ENCODE data around the gene WWOX. TPM values are rescaled to one million over a fixed set of nuclear protein-coding genes. Genes with fewer than 3 reads are reported as not detected.
A peak's percentile ranks its signal among the peaks of the same experiment; 100 is the strongest.

The WWOX gene
- total RNA-seq, 2 donors from 2014 or later, result 30.0 to 35.4 TPM

DNA sequence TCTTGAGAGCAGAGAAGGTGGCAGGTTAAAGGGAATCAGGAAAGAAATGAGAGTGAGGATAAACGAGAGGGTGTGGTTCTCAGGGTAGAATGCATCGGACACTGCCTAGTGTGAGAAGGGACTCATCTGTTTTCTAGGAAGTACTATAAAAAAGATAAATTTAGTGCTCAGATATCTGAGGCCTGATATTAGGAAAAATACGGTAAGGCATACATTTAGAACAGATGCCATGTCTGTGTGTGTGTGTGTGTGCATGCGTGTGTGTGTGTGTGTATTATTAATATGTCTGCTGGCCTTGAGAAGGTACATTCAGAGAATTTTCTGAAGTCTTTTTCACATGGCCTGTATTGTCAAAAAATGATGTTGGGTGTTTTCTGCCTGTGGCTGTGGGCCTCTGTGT, 1086.3 kb downstream of the WWOX start:
- H3K9me3 Mint-ChIP-seq, result no peaks in the 10 kb centered on the region
- no peak overlapping the region for H3K27ac Mint-ChIP-seq
- peaks cover 29% of the 10 kb centered on the region for H3K4me1 Mint-ChIP-seq
- H3K27me3 Mint-ChIP-seq (ENCODE audit: insufficient read depth), result no peaks in the 10 kb centered on the region
- H3K36me3 ChIP-seq (ENCODE audit: control insufficient read depth, insufficient read depth, low read length), result no peaks in the 10 kb centered on the region
- TF ChIP-seq, protein P1, sequence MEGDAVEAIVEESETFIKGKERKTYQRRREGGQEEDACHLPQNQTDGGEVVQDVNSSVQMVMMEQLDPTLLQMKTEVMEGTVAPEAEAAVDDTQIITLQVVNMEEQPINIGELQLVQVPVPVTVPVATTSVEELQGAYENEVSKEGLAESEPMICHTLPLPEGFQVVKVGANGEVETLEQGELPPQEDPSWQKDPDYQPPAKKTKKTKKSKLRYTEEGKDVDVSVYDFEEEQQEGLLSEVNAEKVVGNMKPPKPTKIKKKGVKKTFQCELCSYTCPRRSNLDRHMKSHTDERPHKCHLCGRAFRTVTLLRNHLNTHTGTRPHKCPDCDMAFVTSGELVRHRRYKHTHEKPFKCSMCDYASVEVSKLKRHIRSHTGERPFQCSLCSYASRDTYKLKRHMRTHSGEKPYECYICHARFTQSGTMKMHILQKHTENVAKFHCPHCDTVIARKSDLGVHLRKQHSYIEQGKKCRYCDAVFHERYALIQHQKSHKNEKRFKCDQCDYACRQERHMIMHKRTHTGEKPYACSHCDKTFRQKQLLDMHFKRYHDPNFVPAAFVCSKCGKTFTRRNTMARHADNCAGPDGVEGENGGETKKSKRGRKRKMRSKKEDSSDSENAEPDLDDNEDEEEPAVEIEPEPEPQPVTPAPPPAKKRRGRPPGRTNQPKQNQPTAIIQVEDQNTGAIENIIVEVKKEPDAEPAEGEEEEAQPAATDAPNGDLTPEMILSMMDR (conservative IDR thresholded peaks at IDR 0.05), result no peak
- H3K4me3 ChIP-seq (ENCODE audit: low read length), result no peak overlapping the region
- no peaks in the 10 kb centered on the region for H3K4me1 ChIP-seq (ENCODE audit: control insufficient read depth, insufficient read depth, low read length)
- 93 to 100% methylated on average over 3 to 4 of the region's 4 CpGs for WGBS, 2 experiments (ENCODE audit: insufficient coverage in 1 of 2, insufficient read length in 1 of 2)
- H3K4me3 Mint-ChIP-seq, result no peak overlapping the region
- H3K27ac ChIP-seq (ENCODE audit: low read depth, low read length), result peak overlapping the region; percentile 13
- no peaks in the 10 kb centered on the region for H3K9me3 ChIP-seq (ENCODE audit: control insufficient read depth, low read length)
- no peak for DNase-seq
- H3K9ac ChIP-seq (ENCODE audit: extremely low read depth, low read length, poor library complexity, severe bottlenecking), result no peak overlapping the region
- no peaks in the 10 kb centered on the region for H3K27me3 ChIP-seq (ENCODE audit: control insufficient read depth, insufficient read depth, low read length, poor library complexity, severe bottlenecking)
- H3K36me3 Mint-ChIP-seq (ENCODE audit: low read depth), result no peaks in the 10 kb centered on the region

DNA sequence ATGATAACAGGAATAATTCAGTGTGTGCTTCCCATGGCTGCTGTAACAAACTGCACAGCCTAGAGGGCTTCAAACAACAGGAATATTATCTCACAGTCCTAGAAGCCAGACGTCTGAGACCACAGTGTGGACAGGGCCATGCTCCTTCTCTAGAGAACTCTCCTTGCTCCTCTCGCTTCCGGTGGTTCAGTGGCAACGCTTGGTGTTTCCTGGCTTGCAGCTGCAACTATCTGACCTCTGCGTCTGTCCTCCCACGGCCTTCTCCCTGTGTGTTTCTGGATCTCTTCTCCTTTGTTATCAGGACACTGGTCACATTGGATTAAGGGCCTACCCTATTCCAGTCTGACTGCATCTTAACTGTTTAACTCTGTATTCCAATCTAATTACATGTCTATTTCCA, 1086.7 kb downstream of the WWOX start:
- Histone ChIP-seq H3K4me3 (ENCODE audit: low read length) (no peak overlapping the region), H3K9ac (ENCODE audit: extremely low read depth, low read length, poor library complexity, severe bottlenecking) (no peak overlapping the region), H3K27ac (ENCODE audit: low read depth, low read length) (peak overlapping the region; percentile 13), H3K36me3 (ENCODE audit: control insufficient read depth, insufficient read depth, low read length) (no peaks in the 10 kb centered on the region), H3K9me3 (ENCODE audit: control insufficient read depth, low read length) (no peaks in the 10 kb centered on the region), H3K4me1 (ENCODE audit: control insufficient read depth, insufficient read depth, low read length) (no peaks in the 10 kb centered on the region), H3K27me3 (ENCODE audit: control insufficient read depth, insufficient read depth, low read length, poor library complexity, severe bottlenecking) (no peaks in the 10 kb centered on the region)
- H3K4me3 Mint-ChIP-seq, result no peak overlapping the region
- peaks cover 29% of the 10 kb centered on the region for H3K4me1 Mint-ChIP-seq
- H3K27ac Mint-ChIP-seq, result no peak overlapping the region
- 83 to 87% methylated on average over 5 to 6 of the region's 6 CpGs for WGBS, 2 experiments (ENCODE audit: insufficient coverage in 1 of 2, insufficient read length in 1 of 2)
- no peaks in the 10 kb centered on the region for H3K27me3 Mint-ChIP-seq (ENCODE audit: insufficient read depth)
- TF ChIP-seq, protein P1 (conservative IDR thresholded peaks at IDR 0.05), result no peak
- H3K9me3 Mint-ChIP-seq, result no peaks in the 10 kb centered on the region
- H3K36me3 Mint-ChIP-seq (ENCODE audit: low read depth), result no peaks in the 10 kb centered on the region
- DNase-seq, result no peak

DNA sequence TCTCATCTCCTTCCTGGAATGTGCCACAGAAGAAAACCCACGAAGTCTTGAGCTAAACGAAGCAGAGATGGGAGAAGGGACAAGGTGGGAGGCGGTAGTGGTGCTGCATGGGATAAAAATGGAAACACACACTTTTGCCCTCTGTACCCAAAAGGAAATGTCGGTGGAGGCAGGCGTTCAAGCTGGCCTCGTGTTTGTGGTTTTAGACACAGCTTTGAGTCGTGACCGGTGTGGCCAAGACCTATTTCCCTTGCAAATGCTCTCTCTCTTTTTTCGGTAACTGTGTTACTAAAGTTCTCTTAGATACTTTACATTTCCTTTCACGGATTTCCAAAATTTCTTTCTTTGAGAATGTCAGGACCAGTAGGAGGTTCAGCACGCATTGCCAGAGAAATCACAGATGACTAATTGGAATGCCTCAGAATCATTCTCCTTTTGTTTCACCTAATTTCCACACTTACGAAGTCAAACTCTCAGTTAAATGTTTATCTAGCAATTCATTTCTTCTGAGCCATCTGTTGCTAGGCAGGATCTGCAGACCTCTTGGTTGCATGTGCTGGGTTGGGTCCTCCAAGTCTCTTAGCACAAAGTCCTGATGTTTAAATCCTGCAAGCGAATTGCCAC, 1088.8 kb downstream of the WWOX start:
- no peak overlapping the region for H3K9ac ChIP-seq (ENCODE audit: extremely low read depth, low read length, poor library complexity, severe bottlenecking)
- no peaks in the 10 kb centered on the region for H3K36me3 Mint-ChIP-seq (ENCODE audit: low read depth)
- H3K27ac Mint-ChIP-seq, result peak overlapping the region; percentile 33
- DNase-seq, result no peak
- H3K27me3 Mint-ChIP-seq (ENCODE audit: insufficient read depth), result no peaks in the 10 kb centered on the region
- TF ChIP-seq, protein P1 (conservative IDR thresholded peaks at IDR 0.05), result no peak
- no peaks in the 10 kb centered on the region for H3K27me3 ChIP-seq (ENCODE audit: control insufficient read depth, insufficient read depth, low read length, poor library complexity, severe bottlenecking)
- no peak overlapping the region for H3K4me3 ChIP-seq (ENCODE audit: low read length)
- no peaks in the 10 kb centered on the region for H3K36me3 ChIP-seq (ENCODE audit: control insufficient read depth, insufficient read depth, low read length)
- H3K9me3 ChIP-seq (ENCODE audit: control insufficient read depth, low read length), result no peaks in the 10 kb centered on the region
- 73 to 78% methylated on average over 10 to 13 of the region's 13 CpGs for WGBS, 2 experiments (ENCODE audit: insufficient coverage in 1 of 2, insufficient read length in 1 of 2)
- H3K9me3 Mint-ChIP-seq, result no peaks in the 10 kb centered on the region
- no peak overlapping the region for H3K27ac ChIP-seq (ENCODE audit: low read depth, low read length)
- peaks cover 34% of the 10 kb centered on the region for H3K4me1 Mint-ChIP-seq
- H3K4me1 ChIP-seq (ENCODE audit: control insufficient read depth, insufficient read depth, low read length), result no peaks in the 10 kb centered on the region
- H3K4me3 Mint-ChIP-seq, result no peak overlapping the region

Data from endodermal cell (in vitro differentiated cells).